Gastroesophageal sphincter (tissue), 3 donors: ENCODE data around the gene SURF2.

Experiments used
- POLR2A ChIP-seq, 2 donors: fragments of 450-650 bp; IDR thresholded peaks; one replicate each; pipeline ENCODE4 v1.6.1; 2017; ENCODE audit warnings: antibody characterized with exemption in 2 of 2, mild to moderate bottlenecking in 2 of 2, moderate library complexity in 1 of 2
- POLR2AphosphoS5 ChIP-seq: sonication (generic); formaldehyde crosslinking; IDR thresholded peaks from one replicate; pipeline ENCODE4 v1.6.1; 2017; ENCODE audit warnings: antibody characterized with exemption
- TF ChIP-seq, protein P1 (sequence below), 4 experiments: fragments of 200-600 bp in 2 of 4; fragments of 450-650 bp in 2 of 4; sonication (generic) in 1 of 4; IDR thresholded peaks; one replicate each; pipeline ENCODE4 v1.5.1; 2017 to 2019; ENCODE audit warnings: antibody characterized with exemption in 4 of 4, mild to moderate bottlenecking in 2 of 4, moderate library complexity in 2 of 4

DNA sequence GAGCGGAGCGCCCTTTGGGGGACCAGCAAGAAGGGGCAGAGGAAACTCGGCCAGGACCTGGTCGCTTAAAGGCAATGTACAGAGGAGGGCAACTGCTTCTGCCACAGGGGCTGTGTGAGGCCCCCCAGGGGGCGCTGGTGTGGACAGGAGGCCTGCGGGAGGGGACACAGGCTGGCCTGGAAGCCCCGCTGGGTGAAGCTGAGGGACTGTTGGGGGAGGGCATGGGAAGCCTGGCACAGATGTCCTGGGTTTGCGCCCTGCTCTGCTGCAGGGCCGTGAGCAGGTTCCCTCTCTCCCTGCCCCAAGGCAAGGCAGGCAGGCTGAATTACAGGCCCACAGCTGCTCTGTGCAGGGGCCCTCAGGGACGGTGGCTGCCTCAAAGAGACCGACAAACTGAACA is 13.8 kb upstream of the SURF2 start:
- TF ChIP-seq POLR2AphosphoS5 = no peak
- TF ChIP-seq, protein P1, sequence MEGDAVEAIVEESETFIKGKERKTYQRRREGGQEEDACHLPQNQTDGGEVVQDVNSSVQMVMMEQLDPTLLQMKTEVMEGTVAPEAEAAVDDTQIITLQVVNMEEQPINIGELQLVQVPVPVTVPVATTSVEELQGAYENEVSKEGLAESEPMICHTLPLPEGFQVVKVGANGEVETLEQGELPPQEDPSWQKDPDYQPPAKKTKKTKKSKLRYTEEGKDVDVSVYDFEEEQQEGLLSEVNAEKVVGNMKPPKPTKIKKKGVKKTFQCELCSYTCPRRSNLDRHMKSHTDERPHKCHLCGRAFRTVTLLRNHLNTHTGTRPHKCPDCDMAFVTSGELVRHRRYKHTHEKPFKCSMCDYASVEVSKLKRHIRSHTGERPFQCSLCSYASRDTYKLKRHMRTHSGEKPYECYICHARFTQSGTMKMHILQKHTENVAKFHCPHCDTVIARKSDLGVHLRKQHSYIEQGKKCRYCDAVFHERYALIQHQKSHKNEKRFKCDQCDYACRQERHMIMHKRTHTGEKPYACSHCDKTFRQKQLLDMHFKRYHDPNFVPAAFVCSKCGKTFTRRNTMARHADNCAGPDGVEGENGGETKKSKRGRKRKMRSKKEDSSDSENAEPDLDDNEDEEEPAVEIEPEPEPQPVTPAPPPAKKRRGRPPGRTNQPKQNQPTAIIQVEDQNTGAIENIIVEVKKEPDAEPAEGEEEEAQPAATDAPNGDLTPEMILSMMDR (IDR thresholded peaks at IDR 0.05) = no peak
- TF ChIP-seq POLR2A (IDR thresholded peaks at IDR 0.05) = no peak
